Neural cell (in vitro differentiated cells): ENCODE measurements around the gene TMEM134. TPM values are rescaled to one million over a fixed set of nuclear protein-coding genes. Genes with fewer than 3 reads are reported as not detected.

Experiments used
- H2AFZ ChIP-seq: fragments of 200-600, 300-800 bp; sonication (generic), shearing (Covaris generic); 2 replicates; pipeline ENCODE4 v1.6.0; 2014; ENCODE audit warnings: low read depth, mild to moderate bottlenecking, antibody characterized with exemption, low read length, moderate library complexity
- H3F3A ChIP-seq: fragments of 200-600 bp; shearing (Covaris generic); 2 replicates; pipeline ENCODE4 v1.6.1; 2016; ENCODE audit warnings: mild to moderate bottlenecking, moderate library complexity, mixed read lengths, antibody characterized with exemption, low read length; ENCODE audit not compliant: insufficient read depth, poor library complexity, severe bottlenecking
- H3K27ac ChIP-seq: fragments of 200-600, 300-800 bp; sonication (generic), shearing (Covaris generic); 2 replicates; pipeline ENCODE4 v1.5.1; 2014; ENCODE audit warnings: mild to moderate bottlenecking, low read length, moderate library complexity
- H3K27me3 ChIP-seq: fragments of 300-800, 200-600 bp; sonication (generic), shearing (Covaris generic); 2 replicates; pipeline ENCODE4 v1.6.0; 2014; ENCODE audit warnings: mild to moderate bottlenecking, low read depth, low read length, moderate library complexity; ENCODE audit not compliant: insufficient read depth
- H3K36me3 ChIP-seq: fragments of 300-800, 200-600 bp; sonication (generic), shearing (Covaris generic); 2 replicates; pipeline ENCODE4 v1.5.1; 2014; ENCODE audit warnings: mild to moderate bottlenecking, antibody characterized with exemption, low read length, moderate library complexity; ENCODE audit not compliant: insufficient read depth
- H3K4me2 ChIP-seq: fragments of 300-800, 200-600 bp; sonication (generic), shearing (Covaris generic); 2 replicates; pipeline ENCODE4 v1.6.0; 2014; ENCODE audit warnings: mild to moderate bottlenecking, low read length
- H3K4me3 ChIP-seq: fragments of 300-800, 200-600 bp; sonication (generic), shearing (Covaris generic); 2 replicates; pipeline ENCODE4 v1.5.1; 2014; ENCODE audit warnings: mild to moderate bottlenecking, low read length, moderate library complexity
- H3K79me2 ChIP-seq: fragments of 200-600 bp; shearing (Covaris generic); replicated peaks from 2 replicates; pipeline ENCODE4 v1.6.0; 2014; ENCODE audit warnings: mild to moderate bottlenecking, low read length, moderate library complexity; ENCODE audit not compliant: insufficient read depth
- H3K9ac ChIP-seq: fragments of 300-800, 200-600 bp; sonication (generic), shearing (Covaris generic); 2 replicates; pipeline ENCODE4 v1.6.1; 2016; ENCODE audit warnings: mild to moderate bottlenecking, low read length, mixed read lengths
- H3K9me2 ChIP-seq: fragments of 200-600 bp; shearing (Covaris generic); 2 replicates; pipeline ENCODE4 v1.6.1; 2016; ENCODE audit warnings: mild to moderate bottlenecking, low read length, mixed read lengths; ENCODE audit not compliant: insufficient read depth
- H3K9me3 ChIP-seq: fragments of 200-600, 300-800 bp; sonication (generic), shearing (Covaris generic); 2 replicates; pipeline ENCODE4 v1.6.1; 2016; ENCODE audit warnings: mild to moderate bottlenecking, mixed run types, low read length, moderate library complexity, mixed read lengths
- H4K20me1 ChIP-seq: fragments of 200-600 bp; shearing (Covaris generic); 2 replicates; pipeline ENCODE4 v1.6.1; 2016; ENCODE audit warnings: mild to moderate bottlenecking, mixed run types; ENCODE audit not compliant: insufficient read depth
- CTCF ChIP-seq: fragments of 450-650 bp; IDR thresholded peaks from 2 replicates; pipeline ENCODE4 v1.5.1; 2014; ENCODE audit warnings: antibody characterized with exemption, mild to moderate bottlenecking, moderate library complexity; ENCODE audit not compliant: poor library complexity, severe bottlenecking
- EP300 ChIP-seq: fragments of 450-650 bp; conservative IDR thresholded peaks from 2 replicates; pipeline ENCODE4 v1.6.1; 2014; ENCODE audit warnings: antibody characterized with exemption, mild to moderate bottlenecking, moderate library complexity; ENCODE audit not compliant: poor library complexity, severe bottlenecking
- EZH2 ChIP-seq: fragments of 200-600, 300-800 bp; shearing (Covaris generic), sonication (generic); IDR thresholded peaks from 2 replicates; pipeline ENCODE4 v1.6.1; 2014; ENCODE audit warnings: antibody characterized with exemption, low read length, borderline replicate concordance, mild to moderate bottlenecking; ENCODE audit not compliant: insufficient read depth, poor library complexity, severe bottlenecking
- MXI1 ChIP-seq: fragments of 450-650 bp; conservative IDR thresholded peaks from 2 replicates; pipeline ENCODE4 v1.6.1; 2014; ENCODE audit warnings: antibody characterized with exemption, mild to moderate bottlenecking; ENCODE audit not compliant: poor library complexity, severe bottlenecking
- POLR2AphosphoS5 ChIP-seq: IDR thresholded peaks from 2 replicates; pipeline ENCODE4 v1.6.1; 2012
- RAD21 ChIP-seq: fragments of 450-650 bp; conservative IDR thresholded peaks from 2 replicates; pipeline ENCODE4 v1.6.1; 2014; ENCODE audit warnings: antibody characterized with exemption, mild to moderate bottlenecking, moderate library complexity
- REST ChIP-seq: IDR thresholded peaks from 2 replicates; pipeline ENCODE4 v1.6.1; 2012; ENCODE audit warnings: borderline replicate concordance
- SMC3 ChIP-seq: fragments of 450-650 bp; conservative IDR thresholded peaks from 2 replicates; pipeline ENCODE4 v1.6.1; 2014; ENCODE audit warnings: antibody characterized with exemption, mild to moderate bottlenecking, moderate library complexity; ENCODE audit not compliant: poor library complexity
- TAF1 ChIP-seq: IDR thresholded peaks from 2 replicates; pipeline ENCODE4 v1.6.1; 2012; ENCODE audit warnings: low read depth
- polyA plus RNA-seq: library from polyadenylated mRNA; depleted of rRNA; stranded (reverse); fragments of >200 nt; gene quantifications from 2 replicates; pipeline ENCODE4 v1.2.3, GENCODE V29; 2014

The TMEM134 gene
- polyA plus RNA-seq, 1 donor from 2014 or later = 50.3 TPM

- Histone ChIP-seq H3K4me3 (no peak overlapping the region), H2AFZ (no peak overlapping the region), H3K9ac (no peak overlapping the region), H3K9me3 (no peaks in the 10 kb centered on the region), H3K27ac (no peak overlapping the region), H4K20me1 (no peaks in the 10 kb centered on the region), H3K27me3 (no peaks in the 10 kb centered on the region), H3K36me3 (no peaks in the 10 kb centered on the region), H3K9me2 (no peaks in the 10 kb centered on the region), H3F3A (no peaks in the 10 kb centered on the region), H3K79me2 (no peaks in the 10 kb centered on the region), H3K4me2 (no peak overlapping the region)
- no peak for TF ChIP-seq TAF1
- TF ChIP-seq CTCF = no peak
- no peak for TF ChIP-seq REST
- no peak for TF ChIP-seq MXI1
- no peak for TF ChIP-seq EP300
- TF ChIP-seq EZH2 = no peak
- no peak for TF ChIP-seq RAD21
- TF ChIP-seq POLR2AphosphoS5 = no peak
Observed at GRCh38 chr11:67493548-67494370, 24.7 kb upstream of the TMEM134 start.

- no peaks in the 10 kb centered on the region for H3K9me3 ChIP-seq
- no peaks in the 10 kb centered on the region for H3K27me3 ChIP-seq
- no peak overlapping the region for H3K9ac ChIP-seq
- no peaks in the 10 kb centered on the region for H3K79me2 ChIP-seq
- no peak overlapping the region for H2AFZ ChIP-seq
- H3K27ac ChIP-seq = no peak overlapping the region
- H3K36me3 ChIP-seq = no peaks in the 10 kb centered on the region
- H3K4me3 ChIP-seq = no peak overlapping the region
- TF ChIP-seq CTCF = no peak
- TF ChIP-seq REST = no peak
- TF ChIP-seq POLR2AphosphoS5 = no peak
- TF ChIP-seq RAD21 = no peak
- TF ChIP-seq SMC3 = no peak
- TF ChIP-seq EP300 = no peak
- TF ChIP-seq EZH2 = no peak
- TF ChIP-seq MXI1 = no peak
- no peak for TF ChIP-seq TAF1
- H3K4me2 ChIP-seq = no peak overlapping the region
- no peaks in the 10 kb centered on the region for H4K20me1 ChIP-seq
- no peaks in the 10 kb centered on the region for H3F3A ChIP-seq
- H3K9me2 ChIP-seq = no peaks in the 10 kb centered on the region
Observed at GRCh38 chr11:67492801-67493547, 23.9 kb upstream of the TMEM134 start.
